Neural cell (in vitro differentiated cells): Measurements from ENCODE around the gene UFSP2. TPM values are rescaled to one million over a fixed set of nuclear protein-coding genes. Genes with fewer than 3 reads are reported as not detected.

ENCODE experiments used
- H2AFZ ChIP-seq: fragments of 200-600, 300-800 bp; sonication (generic), shearing (Covaris generic); 2 replicates; pipeline ENCODE4 v1.6.0; 2014; ENCODE audit warnings: low read depth, mild to moderate bottlenecking, antibody characterized with exemption, low read length, moderate library complexity
- H3F3A ChIP-seq: fragments of 200-600 bp; shearing (Covaris generic); 2 replicates; pipeline ENCODE4 v1.6.1; 2016; ENCODE audit warnings: mild to moderate bottlenecking, moderate library complexity, mixed read lengths, antibody characterized with exemption, low read length; ENCODE audit not compliant: insufficient read depth, poor library complexity, severe bottlenecking
- H3K27ac ChIP-seq: fragments of 200-600, 300-800 bp; sonication (generic), shearing (Covaris generic); 2 replicates; pipeline ENCODE4 v1.5.1; 2014; ENCODE audit warnings: mild to moderate bottlenecking, low read length, moderate library complexity
- H3K27me3 ChIP-seq: fragments of 300-800, 200-600 bp; sonication (generic), shearing (Covaris generic); 2 replicates; pipeline ENCODE4 v1.6.0; 2014; ENCODE audit warnings: mild to moderate bottlenecking, low read depth, low read length, moderate library complexity; ENCODE audit not compliant: insufficient read depth
- H3K36me3 ChIP-seq: fragments of 300-800, 200-600 bp; sonication (generic), shearing (Covaris generic); 2 replicates; pipeline ENCODE4 v1.5.1; 2014; ENCODE audit warnings: mild to moderate bottlenecking, antibody characterized with exemption, low read length, moderate library complexity; ENCODE audit not compliant: insufficient read depth
- H3K4me2 ChIP-seq: fragments of 300-800, 200-600 bp; sonication (generic), shearing (Covaris generic); 2 replicates; pipeline ENCODE4 v1.6.0; 2014; ENCODE audit warnings: mild to moderate bottlenecking, low read length
- H3K4me3 ChIP-seq: fragments of 300-800, 200-600 bp; sonication (generic), shearing (Covaris generic); 2 replicates; pipeline ENCODE4 v1.5.1; 2014; ENCODE audit warnings: mild to moderate bottlenecking, low read length, moderate library complexity
- H3K79me2 ChIP-seq: fragments of 200-600 bp; shearing (Covaris generic); replicated peaks from 2 replicates; pipeline ENCODE4 v1.6.0; 2014; ENCODE audit warnings: mild to moderate bottlenecking, low read length, moderate library complexity; ENCODE audit not compliant: insufficient read depth
- H3K9ac ChIP-seq: fragments of 300-800, 200-600 bp; sonication (generic), shearing (Covaris generic); 2 replicates; pipeline ENCODE4 v1.6.1; 2016; ENCODE audit warnings: mild to moderate bottlenecking, low read length, mixed read lengths
- H3K9me2 ChIP-seq: fragments of 200-600 bp; shearing (Covaris generic); 2 replicates; pipeline ENCODE4 v1.6.1; 2016; ENCODE audit warnings: mild to moderate bottlenecking, low read length, mixed read lengths; ENCODE audit not compliant: insufficient read depth
- H3K9me3 ChIP-seq: fragments of 200-600, 300-800 bp; sonication (generic), shearing (Covaris generic); 2 replicates; pipeline ENCODE4 v1.6.1; 2016; ENCODE audit warnings: mild to moderate bottlenecking, mixed run types, low read length, moderate library complexity, mixed read lengths
- H4K20me1 ChIP-seq: fragments of 200-600 bp; shearing (Covaris generic); 2 replicates; pipeline ENCODE4 v1.6.1; 2016; ENCODE audit warnings: mild to moderate bottlenecking, mixed run types; ENCODE audit not compliant: insufficient read depth
- EP300 ChIP-seq: fragments of 450-650 bp; conservative IDR thresholded peaks from 2 replicates; pipeline ENCODE4 v1.6.1; 2014; ENCODE audit warnings: antibody characterized with exemption, mild to moderate bottlenecking, moderate library complexity; ENCODE audit not compliant: poor library complexity, severe bottlenecking
- EZH2 ChIP-seq: fragments of 200-600, 300-800 bp; shearing (Covaris generic), sonication (generic); IDR thresholded peaks from 2 replicates; pipeline ENCODE4 v1.6.1; 2014; ENCODE audit warnings: antibody characterized with exemption, low read length, borderline replicate concordance, mild to moderate bottlenecking; ENCODE audit not compliant: insufficient read depth, poor library complexity, severe bottlenecking
- MXI1 ChIP-seq: fragments of 450-650 bp; conservative IDR thresholded peaks from 2 replicates; pipeline ENCODE4 v1.6.1; 2014; ENCODE audit warnings: antibody characterized with exemption, mild to moderate bottlenecking; ENCODE audit not compliant: poor library complexity, severe bottlenecking
- POLR2AphosphoS5 ChIP-seq: IDR thresholded peaks from 2 replicates; pipeline ENCODE4 v1.6.1; 2012
- RAD21 ChIP-seq: fragments of 450-650 bp; conservative IDR thresholded peaks from 2 replicates; pipeline ENCODE4 v1.6.1; 2014; ENCODE audit warnings: antibody characterized with exemption, mild to moderate bottlenecking, moderate library complexity
- SMC3 ChIP-seq: fragments of 450-650 bp; conservative IDR thresholded peaks from 2 replicates; pipeline ENCODE4 v1.6.1; 2014; ENCODE audit warnings: antibody characterized with exemption, mild to moderate bottlenecking, moderate library complexity; ENCODE audit not compliant: poor library complexity
- TAF1 ChIP-seq: IDR thresholded peaks from 2 replicates; pipeline ENCODE4 v1.6.1; 2012; ENCODE audit warnings: low read depth
- polyA plus RNA-seq: library from polyadenylated mRNA; depleted of rRNA; stranded (reverse); fragments of >200 nt; gene quantifications from 2 replicates; pipeline ENCODE4 v1.2.3, GENCODE V29; 2014
- TF ChIP-seq, protein P1 (sequence below): fragments of 450-650 bp; IDR thresholded peaks from 2 replicates; pipeline ENCODE4 v1.5.1; 2014; ENCODE audit warnings: antibody characterized with exemption, mild to moderate bottlenecking, moderate library complexity; ENCODE audit not compliant: poor library complexity, severe bottlenecking
- TF ChIP-seq, protein P2 (sequence below): IDR thresholded peaks from 2 replicates; pipeline ENCODE4 v1.6.1; 2012; ENCODE audit warnings: borderline replicate concordance

Gene UFSP2
- polyA plus RNA-seq, 1 donor from 2014 or later, result 38.9 TPM

DNA sequence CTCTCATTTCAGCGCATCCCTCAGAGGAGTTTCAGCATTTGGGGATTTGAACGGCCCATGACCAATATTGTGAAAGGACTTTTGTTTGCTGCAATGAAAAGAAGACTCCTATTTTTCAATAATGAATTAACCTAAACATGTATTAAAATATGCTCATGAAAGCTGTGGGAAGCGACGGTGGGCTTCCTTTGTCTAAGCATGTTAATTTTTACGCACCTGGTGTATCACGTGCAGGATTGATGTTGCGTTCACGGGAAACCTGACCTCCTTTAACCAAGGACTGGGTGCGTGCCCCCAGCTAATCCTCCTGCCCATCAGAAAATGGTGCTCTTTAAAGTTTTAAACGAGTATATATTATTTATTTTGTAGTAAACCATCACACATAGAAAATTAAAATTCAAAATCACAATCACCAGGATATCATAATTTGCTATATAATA lies 46.4 kb upstream of the UFSP2 start:
- H3K4me2 ChIP-seq, result peak overlapping the region; percentile 94
- no peaks in the 10 kb centered on the region for H3K9me3 ChIP-seq
- H3K27ac ChIP-seq, result no peak overlapping the region
- TF ChIP-seq MXI1, result no peak
- TF ChIP-seq TAF1, result no peak
- TF ChIP-seq EP300, result no peak
- no peak for TF ChIP-seq POLR2AphosphoS5
- no peak for TF ChIP-seq EZH2
- no peak for TF ChIP-seq SMC3
- TF ChIP-seq, protein P1, sequence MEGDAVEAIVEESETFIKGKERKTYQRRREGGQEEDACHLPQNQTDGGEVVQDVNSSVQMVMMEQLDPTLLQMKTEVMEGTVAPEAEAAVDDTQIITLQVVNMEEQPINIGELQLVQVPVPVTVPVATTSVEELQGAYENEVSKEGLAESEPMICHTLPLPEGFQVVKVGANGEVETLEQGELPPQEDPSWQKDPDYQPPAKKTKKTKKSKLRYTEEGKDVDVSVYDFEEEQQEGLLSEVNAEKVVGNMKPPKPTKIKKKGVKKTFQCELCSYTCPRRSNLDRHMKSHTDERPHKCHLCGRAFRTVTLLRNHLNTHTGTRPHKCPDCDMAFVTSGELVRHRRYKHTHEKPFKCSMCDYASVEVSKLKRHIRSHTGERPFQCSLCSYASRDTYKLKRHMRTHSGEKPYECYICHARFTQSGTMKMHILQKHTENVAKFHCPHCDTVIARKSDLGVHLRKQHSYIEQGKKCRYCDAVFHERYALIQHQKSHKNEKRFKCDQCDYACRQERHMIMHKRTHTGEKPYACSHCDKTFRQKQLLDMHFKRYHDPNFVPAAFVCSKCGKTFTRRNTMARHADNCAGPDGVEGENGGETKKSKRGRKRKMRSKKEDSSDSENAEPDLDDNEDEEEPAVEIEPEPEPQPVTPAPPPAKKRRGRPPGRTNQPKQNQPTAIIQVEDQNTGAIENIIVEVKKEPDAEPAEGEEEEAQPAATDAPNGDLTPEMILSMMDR, result no peak
- TF ChIP-seq, protein P2, sequence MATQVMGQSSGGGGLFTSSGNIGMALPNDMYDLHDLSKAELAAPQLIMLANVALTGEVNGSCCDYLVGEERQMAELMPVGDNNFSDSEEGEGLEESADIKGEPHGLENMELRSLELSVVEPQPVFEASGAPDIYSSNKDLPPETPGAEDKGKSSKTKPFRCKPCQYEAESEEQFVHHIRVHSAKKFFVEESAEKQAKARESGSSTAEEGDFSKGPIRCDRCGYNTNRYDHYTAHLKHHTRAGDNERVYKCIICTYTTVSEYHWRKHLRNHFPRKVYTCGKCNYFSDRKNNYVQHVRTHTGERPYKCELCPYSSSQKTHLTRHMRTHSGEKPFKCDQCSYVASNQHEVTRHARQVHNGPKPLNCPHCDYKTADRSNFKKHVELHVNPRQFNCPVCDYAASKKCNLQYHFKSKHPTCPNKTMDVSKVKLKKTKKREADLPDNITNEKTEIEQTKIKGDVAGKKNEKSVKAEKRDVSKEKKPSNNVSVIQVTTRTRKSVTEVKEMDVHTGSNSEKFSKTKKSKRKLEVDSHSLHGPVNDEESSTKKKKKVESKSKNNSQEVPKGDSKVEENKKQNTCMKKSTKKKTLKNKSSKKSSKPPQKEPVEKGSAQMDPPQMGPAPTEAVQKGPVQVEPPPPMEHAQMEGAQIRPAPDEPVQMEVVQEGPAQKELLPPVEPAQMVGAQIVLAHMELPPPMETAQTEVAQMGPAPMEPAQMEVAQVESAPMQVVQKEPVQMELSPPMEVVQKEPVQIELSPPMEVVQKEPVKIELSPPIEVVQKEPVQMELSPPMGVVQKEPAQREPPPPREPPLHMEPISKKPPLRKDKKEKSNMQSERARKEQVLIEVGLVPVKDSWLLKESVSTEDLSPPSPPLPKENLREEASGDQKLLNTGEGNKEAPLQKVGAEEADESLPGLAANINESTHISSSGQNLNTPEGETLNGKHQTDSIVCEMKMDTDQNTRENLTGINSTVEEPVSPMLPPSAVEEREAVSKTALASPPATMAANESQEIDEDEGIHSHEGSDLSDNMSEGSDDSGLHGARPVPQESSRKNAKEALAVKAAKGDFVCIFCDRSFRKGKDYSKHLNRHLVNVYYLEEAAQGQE, result no peak
- TF ChIP-seq RAD21, result no peak
- no peaks in the 10 kb centered on the region for H3K79me2 ChIP-seq
- no peaks in the 10 kb centered on the region for H3K9me2 ChIP-seq
- H4K20me1 ChIP-seq, result no peaks in the 10 kb centered on the region
- peaks cover 3% of the 10 kb centered on the region for H3F3A ChIP-seq
- H3K36me3 ChIP-seq, result no peaks in the 10 kb centered on the region
- H3K4me3 ChIP-seq, result peak overlapping the region; percentile 86
- H3K9ac ChIP-seq, result peak overlapping the region; percentile 69
- no peaks in the 10 kb centered on the region for H3K27me3 ChIP-seq
- peak overlapping the region; percentile 52 for H2AFZ ChIP-seq

DNA sequence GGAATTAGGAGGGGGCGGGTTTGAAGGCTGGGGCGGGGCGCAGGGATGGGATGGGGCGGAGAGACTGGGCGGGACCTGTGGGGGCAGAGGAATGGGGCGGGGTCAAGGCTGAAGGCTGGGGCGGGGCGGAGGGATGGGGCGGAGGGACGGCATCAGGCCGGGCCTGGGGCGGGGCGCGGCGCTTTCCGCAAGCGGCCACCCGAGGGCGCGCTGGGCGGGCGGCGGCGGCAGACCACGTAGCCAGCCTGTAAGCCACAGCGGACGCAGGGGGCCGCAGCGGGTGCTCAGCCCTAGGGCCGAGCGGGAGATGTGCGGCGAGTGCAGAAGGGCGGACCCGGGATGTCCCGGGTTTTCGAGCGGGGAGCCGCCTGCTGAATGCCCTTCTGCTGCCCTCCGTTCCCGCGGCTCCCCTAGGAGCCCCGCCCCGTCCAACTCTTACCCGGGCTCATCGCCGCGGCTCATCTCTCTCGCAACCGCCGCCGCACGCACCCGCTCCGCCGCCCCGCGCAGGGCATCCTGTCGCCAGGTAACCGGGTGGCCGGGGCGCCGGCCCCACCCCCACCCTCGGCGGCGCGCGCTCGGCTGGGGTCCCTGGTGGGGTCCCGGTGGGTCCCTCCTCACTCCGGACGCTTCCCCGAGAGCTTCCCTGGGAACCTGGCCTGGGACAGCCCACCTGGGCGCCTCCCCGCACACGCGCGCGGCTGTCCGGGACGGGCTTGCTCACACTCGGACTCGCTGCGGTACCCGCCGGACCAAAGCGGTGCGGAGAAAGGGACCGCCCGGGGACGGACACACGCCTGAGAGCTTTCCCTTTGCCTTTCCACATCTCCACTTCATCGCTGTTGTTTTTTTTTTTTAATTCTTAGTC lies 45.7 kb upstream of the UFSP2 start, which contains the start of gene CCDC110:
Gene CCDC110 (minus strand): TSS at position 499 of the 868 bp plus-strand sequence. CDS start 50 bp downstream, at position 449.
- TF ChIP-seq SMC3 (peak; percentile 68), RAD21 (peak; percentile 55), POLR2AphosphoS5 (peak; percentile 27), TAF1 (no peak), EP300 (no peak), MXI1 (peak; percentile 61), EZH2 (no peak)
- TF ChIP-seq, protein P2, result no peak
- TF ChIP-seq, protein P1, result peak; percentile 76
- no peaks in the 10 kb centered on the region for H3K9me2 ChIP-seq
- H3K79me2 ChIP-seq, result no peaks in the 10 kb centered on the region
- no peaks in the 10 kb centered on the region for H3K36me3 ChIP-seq
- peak within 1 kb of the TSS; percentile 52 for H2AFZ ChIP-seq
- H3F3A ChIP-seq, result peaks cover 3% of the 10 kb centered on the region
- H3K9me3 ChIP-seq, result no peaks in the 10 kb centered on the region
- peak within 1 kb of the TSS; percentile 94 for H3K4me2 ChIP-seq
- no peaks in the 10 kb centered on the region for H3K27me3 ChIP-seq
- peak within 1 kb of the TSS; percentile 69 for H3K9ac ChIP-seq
- no peaks in the 10 kb centered on the region for H4K20me1 ChIP-seq
- H3K4me3 ChIP-seq, result peak within 1 kb of the TSS; percentile 86
- no peak within 1 kb of the TSS for H3K27ac ChIP-seq
